Activated CD8-positive, alpha-beta T cell treated with anti-CD3 and anti-CD28 coated beads for 36 hours (primary cell): ENCODE data around the gene ZBTB38. TPM values are rescaled to one million over a fixed set of nuclear protein-coding genes. Genes with fewer than 3 reads are reported as not detected.

Experiments
- ATAC-seq: fragments of 200-7000 bp; cut with Tn5 transposase; one replicate; pipeline ENCODE4 v1.10.0; 2021; ENCODE audit warnings: mild to moderate bottlenecking, moderate library complexity
- CTCF ChIA-PET: fragments of 350-600 bp; sonication (Branson Sonifier 250); formaldehyde crosslinking; loops from one replicate; lab custom pipeline; 2021; ENCODE audit warnings: antibody characterized with exemption; lab: Charles Lee
- POLR2A ChIA-PET: fragments of 350-600 bp; sonication (Branson Sonifier 250); formaldehyde crosslinking; loops from one replicate; lab custom pipeline; 2021; ENCODE audit warnings: antibody characterized with exemption; lab: Charles Lee
- DNase-seq: peaks from one replicate; pipeline ENCODE4 v3.0.0-alpha.2; 2020
- H3K27ac Mint-ChIP-seq: one replicate; pipeline ENCODE4 v1.8.0; 2021; ENCODE audit warnings: mild to moderate bottlenecking, mixed read lengths
- H3K27me3 Mint-ChIP-seq: one replicate; pipeline ENCODE4 v1.8.0; 2021; ENCODE audit warnings: mixed read lengths
- H3K36me3 Mint-ChIP-seq: one replicate; pipeline ENCODE4 v1.8.0; 2021; ENCODE audit warnings: low read depth, mixed read lengths
- H3K4me1 Mint-ChIP-seq: one replicate; pipeline ENCODE4 v1.8.0; 2021; ENCODE audit warnings: low read depth, mixed read lengths
- H3K4me3 Mint-ChIP-seq: one replicate; pipeline ENCODE4 v1.8.0; 2021; ENCODE audit warnings: mild to moderate bottlenecking, moderate library complexity, mixed read lengths
- H3K9me3 Mint-ChIP-seq: one replicate; pipeline ENCODE4 v1.8.0; 2021; ENCODE audit warnings: mixed read lengths
- intact Hi-C: fragments of 100-400 bp; cut with micrococcal nuclease; formaldehyde crosslinking; loops from one replicate; pipeline ENCODE4 v1.10.0; 2022
- total RNA-seq, 2 experiments: library from RNA; stranded (reverse); gene quantifications; one replicate each; pipeline ENCODE4 v1.2.3, GENCODE V29; 2021
- TF ChIP-seq, protein P1 (sequence below): fragments of 200-600 bp; IDR thresholded peaks from one replicate; pipeline ENCODE4 v1.8.0; 2022; ENCODE audit warnings: antibody characterized with exemption, mild to moderate bottlenecking

ZBTB38 gene
- total RNA-seq, 2 experiments from 2014 or later = 20.4 to 21.2 TPM

DNA sequence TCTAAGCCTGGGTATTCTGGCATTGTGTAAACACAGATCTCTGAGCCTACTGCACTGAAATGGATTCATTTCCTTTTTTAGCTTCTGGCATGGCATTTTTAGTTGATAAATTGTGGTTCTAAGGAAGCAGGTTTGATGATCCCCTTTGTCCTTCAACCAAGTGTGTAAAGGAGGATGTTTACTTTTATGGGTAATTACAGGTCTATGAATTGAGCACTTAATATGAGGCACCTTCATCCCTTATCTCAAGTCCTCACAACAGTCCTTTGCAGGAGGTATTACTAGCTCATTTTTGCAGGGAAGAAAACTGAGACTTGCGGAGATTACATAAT, 30.8 kb upstream of the ZBTB38 start:
- no peak overlapping the region for H3K4me3 Mint-ChIP-seq
- TF ChIP-seq, protein P1, sequence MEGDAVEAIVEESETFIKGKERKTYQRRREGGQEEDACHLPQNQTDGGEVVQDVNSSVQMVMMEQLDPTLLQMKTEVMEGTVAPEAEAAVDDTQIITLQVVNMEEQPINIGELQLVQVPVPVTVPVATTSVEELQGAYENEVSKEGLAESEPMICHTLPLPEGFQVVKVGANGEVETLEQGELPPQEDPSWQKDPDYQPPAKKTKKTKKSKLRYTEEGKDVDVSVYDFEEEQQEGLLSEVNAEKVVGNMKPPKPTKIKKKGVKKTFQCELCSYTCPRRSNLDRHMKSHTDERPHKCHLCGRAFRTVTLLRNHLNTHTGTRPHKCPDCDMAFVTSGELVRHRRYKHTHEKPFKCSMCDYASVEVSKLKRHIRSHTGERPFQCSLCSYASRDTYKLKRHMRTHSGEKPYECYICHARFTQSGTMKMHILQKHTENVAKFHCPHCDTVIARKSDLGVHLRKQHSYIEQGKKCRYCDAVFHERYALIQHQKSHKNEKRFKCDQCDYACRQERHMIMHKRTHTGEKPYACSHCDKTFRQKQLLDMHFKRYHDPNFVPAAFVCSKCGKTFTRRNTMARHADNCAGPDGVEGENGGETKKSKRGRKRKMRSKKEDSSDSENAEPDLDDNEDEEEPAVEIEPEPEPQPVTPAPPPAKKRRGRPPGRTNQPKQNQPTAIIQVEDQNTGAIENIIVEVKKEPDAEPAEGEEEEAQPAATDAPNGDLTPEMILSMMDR = no peak
- H3K36me3 Mint-ChIP-seq = no peaks in the 10 kb centered on the region
- no peak for DNase-seq
- no peaks in the 10 kb centered on the region for H3K27me3 Mint-ChIP-seq
- no peak overlapping the region for H3K27ac Mint-ChIP-seq
- CTCF ChIA-PET = interaction anchor here (1.1 to 3.2 kb wide), 5 partner anchors 17 to 123 kb away, joined by 3 to 11 read pairs (median 4); no protein-coding TSS in a partner anchor
- H3K4me1 Mint-ChIP-seq = no peaks in the 10 kb centered on the region
- ATAC-seq = no peak
- POLR2A ChIA-PET = no interaction called here
- intact Hi-C loops = no loop called here
- H3K9me3 Mint-ChIP-seq = no peaks in the 10 kb centered on the region

DNA sequence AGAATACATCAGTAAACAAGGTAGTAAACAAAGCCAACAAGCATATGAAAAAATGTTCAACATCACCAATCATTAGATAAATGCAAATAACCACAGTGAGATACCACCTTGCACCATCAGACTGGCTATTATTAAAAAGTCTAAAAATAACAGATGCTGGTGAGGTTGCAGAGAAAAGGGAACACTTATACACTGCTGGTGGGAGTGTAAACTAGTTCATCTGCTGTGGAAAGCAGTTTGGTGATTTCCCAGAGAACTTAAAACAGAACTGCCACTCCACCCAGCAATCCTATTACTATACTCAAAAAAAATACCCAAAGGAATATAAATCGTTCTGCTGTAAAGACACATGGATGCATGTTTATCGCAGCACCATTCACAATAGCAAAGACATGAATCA, 30.3 kb upstream of the ZBTB38 start:
- TF ChIP-seq, protein P1 = no peak
- Mint-ChIP-seq H3K27ac (no peak overlapping the region), H3K27me3 (no peaks in the 10 kb centered on the region), H3K4me3 (no peak overlapping the region), H3K4me1 (no peaks in the 10 kb centered on the region), H3K36me3 (no peaks in the 10 kb centered on the region), H3K9me3 (no peaks in the 10 kb centered on the region)
- ChIA-PET CTCF (interaction anchor here (1.1 to 3.2 kb wide), 4 partner anchors 17 to 123 kb away, joined by 3 to 11 read pairs (median 4); no protein-coding TSS in a partner anchor), POLR2A (no interaction called here)
- ATAC-seq = no peak
- DNase-seq = no peak
- intact Hi-C loops = no loop called here

DNA sequence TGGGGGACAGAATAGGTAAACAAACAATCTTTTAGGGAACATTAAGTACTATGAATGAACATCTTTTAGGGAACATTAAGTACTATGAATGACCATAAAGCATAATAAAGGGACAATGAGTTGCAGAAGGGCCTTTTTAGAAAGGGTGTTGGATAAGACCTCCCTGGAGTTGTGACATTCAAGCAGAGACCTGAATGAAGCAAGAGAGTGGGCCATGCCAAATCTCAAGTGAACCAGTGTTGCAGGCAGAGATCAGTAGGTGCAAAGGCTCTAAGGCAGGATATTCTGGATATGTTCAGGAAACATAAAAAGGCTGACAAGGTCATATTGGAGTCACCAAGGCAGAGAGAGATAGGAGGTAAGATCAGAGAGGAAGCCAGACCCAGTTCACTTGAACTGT, 29.4 kb upstream of the ZBTB38 start:
- no peaks in the 10 kb centered on the region for H3K4me1 Mint-ChIP-seq
- H3K9me3 Mint-ChIP-seq = no peaks in the 10 kb centered on the region
- no peaks in the 10 kb centered on the region for H3K36me3 Mint-ChIP-seq
- CTCF ChIA-PET = interaction anchor here (1.3 kb wide), 1 partner anchor 122 kb away, joined by 4 read pairs; no protein-coding TSS in a partner anchor
- DNase-seq (no peak), ATAC-seq (no peak)
- intact Hi-C loops = no loop called here
- no peak overlapping the region for H3K27ac Mint-ChIP-seq
- POLR2A ChIA-PET = no interaction called here
- no peak overlapping the region for H3K4me3 Mint-ChIP-seq
- no peaks in the 10 kb centered on the region for H3K27me3 Mint-ChIP-seq
- TF ChIP-seq, protein P1 = no peak

DNA sequence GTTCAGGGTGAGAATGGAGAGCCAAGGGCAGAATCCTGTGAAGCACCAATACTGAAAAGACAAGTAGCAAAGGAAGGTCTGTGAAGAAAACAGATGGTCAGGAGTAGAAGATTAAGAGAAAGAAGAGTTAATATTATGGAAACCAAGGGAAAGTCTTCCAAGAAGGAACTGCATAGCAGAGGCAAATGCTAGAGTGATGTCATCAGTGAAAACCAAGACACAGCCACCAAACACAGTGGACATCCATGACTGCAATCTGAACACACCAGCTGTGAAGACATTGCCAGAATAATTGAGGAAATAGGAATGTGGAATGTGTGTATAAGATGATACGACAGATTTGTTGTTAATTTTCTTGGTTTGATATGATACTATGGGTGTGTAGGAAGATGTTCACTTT, 26.8 kb upstream of the ZBTB38 start:
- no peak for DNase-seq
- no peak overlapping the region for H3K27ac Mint-ChIP-seq
- no peaks in the 10 kb centered on the region for H3K27me3 Mint-ChIP-seq
- no peak overlapping the region for H3K4me3 Mint-ChIP-seq
- no peaks in the 10 kb centered on the region for H3K4me1 Mint-ChIP-seq
- no peaks in the 10 kb centered on the region for H3K9me3 Mint-ChIP-seq
- POLR2A ChIA-PET = no interaction called here
- H3K36me3 Mint-ChIP-seq = no peaks in the 10 kb centered on the region
- TF ChIP-seq, protein P1 = no peak
- CTCF ChIA-PET = no interaction called here
- ATAC-seq = no peak
- intact Hi-C loops = no loop called here

DNA sequence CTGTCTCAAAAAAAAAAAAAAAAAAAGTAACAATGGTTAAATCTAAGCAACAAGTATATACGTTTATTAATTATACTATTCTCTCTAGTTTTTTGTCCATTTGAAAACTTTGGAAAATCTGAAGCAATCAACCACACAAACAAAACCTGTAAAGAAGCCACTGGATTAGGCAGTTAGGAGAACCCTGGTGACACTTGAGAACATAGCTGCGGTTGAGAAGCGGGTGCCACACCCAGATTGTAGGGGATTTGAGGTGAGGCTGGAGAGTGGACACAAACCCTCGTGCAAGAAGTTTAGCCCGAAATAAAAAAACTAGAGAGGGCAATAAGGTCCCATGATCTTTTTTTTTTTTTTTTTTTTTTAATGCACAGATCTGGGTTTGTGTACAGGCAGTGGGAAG, 25.9 kb upstream of the ZBTB38 start:
- no peaks in the 10 kb centered on the region for H3K36me3 Mint-ChIP-seq
- no peaks in the 10 kb centered on the region for H3K27me3 Mint-ChIP-seq

More for the DNA sequence above, 25.9 kb upstream of the ZBTB38 start:
- ChIA-PET CTCF (interaction anchor here (1.1 to 1.4 kb wide), 2 partner anchors 18 to 22 kb away, joined by 3 to 5 read pairs; no protein-coding TSS in a partner anchor), POLR2A (no interaction called here)
- intact Hi-C loops = no loop called here
- no peak for ATAC-seq
- TF ChIP-seq, protein P1 = no peak
- Mint-ChIP-seq H3K9me3 (no peaks in the 10 kb centered on the region), H3K4me1 (no peaks in the 10 kb centered on the region), H3K4me3 (no peak overlapping the region), H3K27ac (no peak overlapping the region)
- DNase-seq = no peak
